NCI-H510A treated with DMSO at 0.1 percent for 48 hours (cell line): ENCODE results near the gene MTERF4.

ENCODE experiments used
- DNase-seq: peaks from one replicate; lab custom pipeline; 2025; lab: John Stamatoyannopoulos, UW

The MTERF4 gene

DNA sequence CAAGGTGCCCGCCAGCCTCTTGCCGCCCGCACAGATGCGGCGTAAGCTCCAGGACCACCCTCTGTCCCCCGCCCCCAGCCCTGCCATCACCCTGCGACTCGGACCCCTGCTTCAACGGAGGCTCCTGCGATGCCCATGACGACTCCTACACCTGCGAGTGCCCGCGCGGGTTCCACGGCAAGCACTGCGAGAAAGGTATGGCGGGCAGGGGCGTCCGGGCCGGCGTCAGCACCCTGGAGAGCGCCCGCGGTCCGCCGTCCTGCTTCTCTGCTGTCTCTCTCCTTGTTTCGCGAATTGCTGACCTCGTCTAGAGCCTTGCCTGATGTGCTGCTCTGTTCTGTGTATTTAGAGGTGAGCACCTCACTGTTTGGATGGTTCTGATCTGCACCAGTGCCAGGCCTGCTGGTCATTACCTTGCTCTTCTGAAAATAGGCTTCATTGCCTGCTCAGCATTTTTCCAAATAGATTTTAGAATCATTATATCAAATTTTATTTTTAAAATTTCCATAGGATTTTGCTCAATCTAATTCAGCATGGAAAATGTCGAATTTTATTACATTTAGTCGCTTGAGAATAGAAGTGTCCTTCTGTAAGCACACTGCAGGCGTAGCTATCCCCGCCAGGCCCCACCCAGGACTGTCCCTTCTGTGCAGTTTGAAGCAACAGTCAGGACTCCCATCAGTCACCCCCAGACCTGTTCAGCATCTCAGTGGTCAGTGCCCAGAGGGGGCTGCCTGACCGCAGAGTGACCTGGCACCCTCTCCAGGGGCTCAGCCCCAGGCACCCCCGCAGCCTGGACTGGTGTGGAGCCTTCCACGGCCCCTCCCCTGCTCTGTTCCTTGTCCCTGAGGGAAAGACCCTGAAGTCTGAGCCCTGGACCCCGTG, 52.1 kb downstream of the MTERF4 start:
- DNase-seq = no peak

DNA sequence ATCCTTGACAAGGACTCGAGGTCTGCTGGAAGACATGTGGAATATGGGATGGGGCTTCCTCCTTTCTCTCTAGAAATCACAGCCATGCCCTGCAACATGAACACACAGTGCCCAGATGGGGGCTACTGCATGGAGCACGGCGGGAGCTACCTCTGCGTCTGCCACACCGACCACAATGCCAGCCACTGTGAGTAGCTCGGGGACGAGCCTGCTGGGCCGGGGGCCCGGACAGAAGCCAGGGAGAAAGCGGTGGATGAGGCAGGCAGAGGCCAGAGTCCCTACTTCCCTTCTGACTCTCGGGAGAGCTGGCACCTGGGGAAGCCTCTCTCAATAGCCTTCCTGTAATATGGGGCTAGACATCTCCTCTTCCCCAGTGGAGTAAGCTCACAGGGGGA, 53.1 kb downstream of the MTERF4 start:
- DNase-seq = no peak

DNA sequence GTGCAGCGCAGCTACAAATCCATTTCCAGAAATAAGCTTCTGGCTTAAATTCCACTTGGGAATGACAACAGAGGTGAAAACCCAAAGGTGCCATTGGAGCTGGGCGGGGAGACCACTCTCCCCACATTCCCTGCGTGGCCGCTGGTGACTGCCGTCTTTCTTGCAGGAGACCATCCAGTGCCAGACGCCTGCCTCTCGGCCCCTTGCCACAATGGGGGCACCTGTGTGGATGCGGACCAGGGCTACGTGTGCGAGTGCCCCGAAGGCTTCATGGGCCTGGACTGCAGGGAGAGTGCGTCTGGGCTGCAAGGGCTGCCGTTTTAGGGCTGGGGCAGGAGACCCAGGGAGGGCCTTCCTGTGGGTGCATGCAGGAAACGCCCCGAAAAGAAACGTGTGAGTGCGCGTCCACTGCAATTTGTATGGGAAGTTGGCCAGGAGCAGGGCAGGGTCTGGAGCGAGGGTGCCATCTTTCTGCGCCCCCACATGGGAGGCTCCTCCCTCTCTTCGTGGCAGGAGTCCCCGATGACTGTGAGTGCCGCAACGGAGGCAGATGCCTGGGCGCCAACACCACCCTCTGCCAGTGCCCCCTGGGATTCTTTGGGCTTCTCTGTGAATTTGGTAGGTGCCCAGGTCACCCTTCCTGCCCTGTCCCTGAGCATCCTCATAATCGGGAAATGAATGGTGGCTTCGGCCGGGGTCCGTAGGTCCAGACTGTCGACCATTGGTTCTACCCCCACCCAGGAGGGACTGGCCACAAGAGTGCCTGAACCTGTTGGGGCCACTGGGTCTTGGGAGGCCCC, 53.7 kb downstream of the MTERF4 start:
- DNase-seq = no peak

DNA sequence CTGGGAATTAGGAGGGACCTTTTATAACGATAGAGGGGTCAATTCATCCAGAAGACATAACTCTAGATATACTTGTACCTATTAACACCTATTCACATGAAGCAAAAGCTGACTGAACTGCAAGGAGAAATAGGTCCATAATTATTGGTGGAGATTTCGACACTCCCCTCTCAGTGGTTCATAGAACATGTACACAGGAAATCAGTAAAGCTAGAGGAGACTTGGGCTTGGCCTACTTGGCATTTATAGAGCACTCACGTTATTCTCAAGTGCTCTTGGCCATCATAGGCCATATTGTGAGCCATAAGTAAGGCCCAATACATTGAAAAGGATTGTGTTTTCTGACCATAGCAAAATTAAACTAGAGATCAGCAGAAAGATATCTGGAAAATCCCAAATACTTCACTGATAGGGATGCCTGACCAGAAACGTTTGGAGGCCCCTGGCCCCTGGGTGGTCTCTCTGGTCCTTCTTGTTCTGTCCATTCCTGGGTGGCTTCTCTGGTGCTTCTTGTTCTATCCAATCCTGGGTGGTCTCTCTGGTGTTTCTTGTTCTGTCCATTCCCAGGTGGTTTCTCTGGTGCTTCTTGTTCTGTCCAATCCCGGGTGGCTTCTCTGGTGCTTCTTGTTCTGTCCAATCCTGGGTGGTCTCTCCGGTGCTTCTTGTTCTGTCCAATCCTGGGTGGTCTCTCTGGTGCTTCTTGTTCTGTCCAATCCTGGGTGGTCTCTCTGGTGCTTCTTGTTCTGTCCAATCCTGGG, 54.7 kb downstream of the MTERF4 start:
- DNase-seq = no peak
